A549 (cell line): Measurements from ENCODE around the gene TYR. TPM values are rescaled to one million over a fixed set of nuclear protein-coding genes. Genes with fewer than 3 reads are reported as not detected.
"Not testable (repeated sequence)": the region's sequence is repeated elsewhere in the genome, so short reads cannot be mapped to it uniquely, and the experiment has no call there.

ENCODE experiments used
- ATAC-seq, 2 experiments: fragments of 200-7000 bp in 1 of 2; fragments of >200 bp in 1 of 2; cut with Nextera tagmentation in 1 of 2; cut with Tn5 transposase in 1 of 2; 3 replicates each; pipeline versions ENCODE4 v1.8.0 to v1.9.1; 2018 to 2020; ENCODE audit warnings: mild to moderate bottlenecking in 1 of 2, moderate library complexity in 1 of 2
- CTCF ChIA-PET: fragments of 300-600 bp; sonication (Branson Sonifier 250); formaldehyde crosslinking; extraction: SDS; loops from one replicate; lab custom pipeline; 2021; ENCODE audit warnings: antibody characterized with exemption, inconsistent platforms; lab: Yijun Ruan, JAX
- POLR2A ChIA-PET: fragments of 350-600 bp; formaldehyde crosslinking; extraction: SDS; loops from one replicate; lab custom pipeline; 2021; ENCODE audit warnings: antibody characterized with exemption, inconsistent platforms; lab: Yijun Ruan, JAX
- DNase-seq, 2 experiments: peaks; one replicate each; pipeline versions ENCODE4 v3.0.0 to v3.0.0-alpha.2; 2011 to 2016; ENCODE audit warnings: low read depth in 1 of 2, low spot score in 1 of 2
- FAIRE-seq: peaks from 2 replicates; lab custom pipeline; 2011; peaks lifted over from hg19 to GRCh38; lab: Jason Lieb, UNC
- H3K27ac ChIP-seq, 2 experiments: fragments of >200 bp; sonication (Bioruptor Twin); formaldehyde crosslinking; 3 replicates each; pipeline ENCODE4 v1.5.1; 2016 to 2017
- H3K4me1 ChIP-seq: fragments of >200 bp; sonication (Bioruptor Twin); formaldehyde crosslinking; 3 replicates; pipeline ENCODE4 v1.6.1; 2016
- H3K4me2 ChIP-seq: fragments of >200 bp; sonication (Bioruptor Twin); formaldehyde crosslinking; 3 replicates; pipeline ENCODE4 v1.6.1; 2016
- H3K4me3 ChIP-seq: fragments of >200 bp; sonication (Bioruptor Twin); formaldehyde crosslinking; 3 replicates; pipeline ENCODE4 v1.5.1; 2016
- H3K9me3 ChIP-seq: fragments of >200 bp; sonication (Bioruptor Twin); formaldehyde crosslinking; 3 replicates; pipeline ENCODE4 v1.6.1; 2016
- BHLHE40 ChIP-seq: IDR thresholded peaks from 2 replicates; pipeline ENCODE4 v1.6.1; 2012; ENCODE audit warnings: low read depth, low read length, inconsistent platforms
- CEBPB ChIP-seq, 2 experiments: fragments of >200 bp in 1 of 2; sonication (Bioruptor Twin) in 1 of 2; formaldehyde crosslinking in 1 of 2; IDR thresholded peaks; 2 replicates each; pipeline ENCODE4 v1.6.1; 2012 to 2016
- CHD4 ChIP-seq: fragments of 200-600 bp; sonication (generic); IDR thresholded peaks from 2 replicates; pipeline ENCODE4 v1.6.1; 2016; ENCODE audit warnings: antibody characterized with exemption, mild to moderate bottlenecking, borderline replicate concordance
- E2F6 ChIP-seq: IDR thresholded peaks from 2 replicates; pipeline ENCODE4 v1.6.1; 2012; ENCODE audit warnings: low read depth, borderline replicate concordance
- EHMT2 ChIP-seq: fragments of 200-600 bp; sonication (generic); IDR thresholded peaks from 2 replicates; pipeline ENCODE4 v1.6.1; 2016; ENCODE audit warnings: antibody characterized with exemption, low read depth, mild to moderate bottlenecking, moderate library complexity
- ESRRA ChIP-seq: fragments of 150-350 bp; IDR thresholded peaks from 2 replicates; pipeline ENCODE4 v1.6.1; 2014; ENCODE audit warnings: mild to moderate bottlenecking, low read length, borderline replicate concordance
- FOSB ChIP-seq: fragments of 250-450 bp; sonication (Bioruptor Pico); IDR thresholded peaks from 2 replicates; pipeline ENCODE4 v1.5.0; 2020; ENCODE audit warnings: mild to moderate bottlenecking, moderate library complexity
- FOSL2 ChIP-seq, 2 experiments: fragments of 450-650 bp in 1 of 2; fragments of >200 bp in 1 of 2; sonication (Bioruptor Twin) in 1 of 2; formaldehyde crosslinking; IDR thresholded peaks; 2 replicates each; pipeline versions ENCODE4 v1.5.0 to v1.6.1; 2016 to 2020; ENCODE audit warnings: mild to moderate bottlenecking in 1 of 2, moderate library complexity in 1 of 2
- FOXS1 ChIP-seq: fragments of 250-450 bp; sonication (Bioruptor Pico); IDR thresholded peaks from 2 replicates; pipeline ENCODE4 v1.5.0; 2020; ENCODE audit warnings: mild to moderate bottlenecking, moderate library complexity
- GATA3 ChIP-seq: IDR thresholded peaks from 2 replicates; pipeline ENCODE4 v1.6.1; 2012; ENCODE audit warnings: borderline replicate concordance
- HDAC2 ChIP-seq: fragments of 200-600 bp; sonication (generic); IDR thresholded peaks from 2 replicates; pipeline ENCODE4 v1.6.1; 2016
- HEYL ChIP-seq: fragments of 250-450 bp; sonication (Bioruptor Pico); IDR thresholded peaks from 2 replicates; pipeline ENCODE4 v1.8.0; 2021; ENCODE audit warnings: mild to moderate bottlenecking, moderate library complexity
- HOXA7 ChIP-seq: fragments of 250-450 bp; sonication (Bioruptor Pico); IDR thresholded peaks from 2 replicates; pipeline ENCODE4 v1.5.0; 2020; ENCODE audit warnings: mild to moderate bottlenecking, moderate library complexity
- HOXB13 ChIP-seq: fragments of 250-450 bp; sonication (Bioruptor Pico); IDR thresholded peaks from 2 replicates; pipeline ENCODE4 v1.5.0; 2020; ENCODE audit warnings: low read depth, mild to moderate bottlenecking, moderate library complexity
- KDM1A ChIP-seq: fragments of 200-600 bp; sonication (generic); IDR thresholded peaks from 2 replicates; pipeline ENCODE4 v1.6.1; 2016; ENCODE audit warnings: low read depth, mild to moderate bottlenecking
- MAZ ChIP-seq: fragments of 150-350 bp; IDR thresholded peaks from 2 replicates; pipeline ENCODE4 v1.6.1; 2014; ENCODE audit warnings: antibody characterized with exemption, low read depth, low read length, borderline replicate concordance
- MYC ChIP-seq: IDR thresholded peaks from 2 replicates; pipeline ENCODE4 v1.6.1; 2012; ENCODE audit warnings: mild to moderate bottlenecking, inconsistent platforms, low read length, improper control_type of control experiment, borderline replicate concordance
- NR3C1 ChIP-seq: fragments of >200 bp; sonication (Bioruptor Twin); formaldehyde crosslinking; IDR thresholded peaks from 3 replicates; pipeline ENCODE4 v1.6.1; 2017
- PHF8 ChIP-seq: fragments of 200-600 bp; sonication (generic); IDR thresholded peaks from 2 replicates; pipeline ENCODE4 v1.6.1; 2016; ENCODE audit warnings: low read depth, mild to moderate bottlenecking, antibody characterized with exemption, moderate library complexity, borderline replicate concordance
- POLR2A ChIP-seq: IDR thresholded peaks from 2 replicates; pipeline ENCODE4 v1.6.1; 2012; ENCODE audit warnings: mild to moderate bottlenecking, low read length
- RARB ChIP-seq: fragments of 250-450 bp; sonication (Bioruptor Pico); IDR thresholded peaks from 2 replicates; pipeline ENCODE4 v1.8.0; 2021; ENCODE audit warnings: mild to moderate bottlenecking, moderate library complexity
- RCOR1 ChIP-seq: fragments of 150-350 bp; IDR thresholded peaks from 2 replicates; pipeline ENCODE4 v1.6.1; 2014; ENCODE audit warnings: antibody characterized with exemption, low read length, low read depth
- SMC3 ChIP-seq: fragments of >200 bp; sonication (Bioruptor Twin); formaldehyde crosslinking; IDR thresholded peaks from 3 replicates; pipeline ENCODE4 v1.6.1; 2018; ENCODE audit warnings: inconsistent platforms
- SREBF2 ChIP-seq: fragments of 450-650 bp; IDR thresholded peaks from 2 replicates; pipeline ENCODE4 v1.6.1; 2014; ENCODE audit warnings: mild to moderate bottlenecking, moderate library complexity
- USF2 ChIP-seq: fragments of 450-650 bp; IDR thresholded peaks from 2 replicates; pipeline ENCODE4 v1.6.1; 2014; ENCODE audit warnings: antibody characterized with exemption
- ZNF302 ChIP-seq: fragments of 250-450 bp; sonication (Bioruptor Pico); IDR thresholded peaks from 2 replicates; pipeline ENCODE4 v1.9.0; 2021; ENCODE audit warnings: inconsistent platforms, mild to moderate bottlenecking, moderate library complexity
- ZSCAN20 ChIP-seq: fragments of 250-450 bp; sonication (Bioruptor Pico); IDR thresholded peaks from 2 replicates; pipeline ENCODE4 v1.8.0; 2022; ENCODE audit warnings: mild to moderate bottlenecking, moderate library complexity
- WGBS: methylation state at CpG from one replicate; pipeline ENCODE4 v1.1.6; 2017; ENCODE audit errors: missing lambda C conversion rate; 5-methylcytosine and 5-hydroxymethylcytosine counted together
- polyA plus RNA-seq, 4 experiments: library from polyadenylated mRNA; depleted of rRNA in 3 of 4; stranded (reverse); fragments of >200 nt; fragmentation: RNase III in 1 of 4; extraction: RNeasy Plus Mini Kit Qiagen cat#74134 plus additional on column Dnase treatment in 1 of 4; gene quantifications; 2 replicates in 3 of 4; 3 replicates in 1 of 4; pipeline ENCODE4 v1.2.3, GENCODE V29; 2011 to 2017

The TYR gene
- polyA plus RNA-seq, 2 of the 4 experiments (the other 2 are of a cell fraction): not detected

- Histone ChIP-seq H3K4me3 (no peak overlapping the region), H3K4me1 (no peaks in the 10 kb centered on the region), H3K4me2 (no peak overlapping the region)
- CTCF ChIA-PET: no interaction called here
- ATAC-seq: no peak
- TF ChIP-seq GATA3: no peak
- TF ChIP-seq, all 56 proteins: peak for 0
- DNase-seq (no peak), FAIRE-seq (no peak)
- H3K27ac ChIP-seq: no peak overlapping the region
- POLR2A ChIA-PET: no interaction called here
- WGBS: 0% methylated on average over 1 of the region's 1 CpG
- H3K9me3 ChIP-seq: no peaks in the 10 kb centered on the region
Measured at GRCh38 chr11:89235083-89235482, 57.4 kb downstream of the TYR start.

GRCh38 chr11:89235976-89236375 lies 58.3 kb downstream of the TYR start:
- Histone ChIP-seq H3K4me2 (no peak overlapping the region), H3K4me1 (no peaks in the 10 kb centered on the region), H3K27ac (no peak overlapping the region), H3K9me3 (no peaks in the 10 kb centered on the region), H3K4me3 (no peak overlapping the region)
- no peak for FAIRE-seq
- no peak for DNase-seq
- ATAC-seq: no peak
- ChIA-PET POLR2A (no interaction called here), CTCF (no interaction called here)
- TF ChIP-seq BHLHE40 (no peak), KDM1A (no peak), PHF8 (no peak), MYC (no peak), ZSCAN20 (CRISPR knock-in tag) (no peak), E2F6 (no peak), ESRRA (no peak), FOXS1 (CRISPR knock-in tag) (no peak), USF2 (no peak), ZNF302 (no peak), GATA3 (no peak), HDAC2 (no peak), HOXB13 (CRISPR knock-in tag) (no peak), FOSB (no peak), RARB (CRISPR knock-in tag) (no peak), SREBF2 (no peak), FOSL2 (IDR thresholded peaks at IDR 0.05) (no peak), FOSL2 (CRISPR knock-in tag; IDR thresholded peaks at IDR 0.05) (no peak)
- 20% methylated on average over 5 of the region's 5 CpGs for WGBS

GRCh38 chr11:89247007-89247406 lies 69.3 kb downstream of the TYR start:
- 15% methylated on average over 4 of the region's 4 CpGs for WGBS
- H3K27ac ChIP-seq, H3K4me1 ChIP-seq, H3K4me2 ChIP-seq, POLR2A ChIA-PET, CTCF ChIA-PET, H3K9me3 ChIP-seq, DNase-seq, ATAC-seq, H3K4me3 ChIP-seq: not testable (repeated sequence)
- FAIRE-seq: peak; percentile 65

- Histone ChIP-seq H3K4me3 (no peak overlapping the region), H3K4me1 (no peaks in the 10 kb centered on the region), H3K9me3 (no peaks in the 10 kb centered on the region), H3K4me2 (no peak overlapping the region), H3K27ac (no peak overlapping the region)
- ATAC-seq (no peak), DNase-seq (no peak), FAIRE-seq (no peak)
- ChIA-PET CTCF (no interaction called here), POLR2A (no interaction called here)
- 4% methylated on average over 2 of the region's 2 CpGs for WGBS
- TF ChIP-seq CHD4 (no peak), POLR2A (no peak), EHMT2 (no peak), SMC3 (no peak), HEYL (CRISPR knock-in tag) (no peak), HOXA7 (no peak), CEBPB (IDR thresholded peaks at IDR 0.05) (no peak), NR3C1 (no peak), FOSL2 (IDR thresholded peaks at IDR 0.05) (no peak), FOSL2 (CRISPR knock-in tag; IDR thresholded peaks at IDR 0.05) (no peak), MAZ (no peak), RCOR1 (no peak)
Measured at GRCh38 chr11:89249196-89249595, 71.5 kb downstream of the TYR start.
